ENCODE measurements around the gene EEF1A2. TPM values are rescaled to one million over a fixed set of nuclear protein-coding genes. Genes with fewer than 3 reads are reported as not detected.

Gene EEF1A2
- total and polyA plus RNA-seq, 2 donors (not counting 3 experiments of a cell fraction or from before 2014, with no cell fraction given) = 2.7 to 3.4 TPM

- TF ChIP-seq POLR2AphosphoS5 (IDR thresholded peaks at IDR 0.05; ENCODE audit: insufficient read depth, low read depth, low read length) = no peak
- TF ChIP-seq MYC (IDR thresholded peaks at IDR 0.05; ENCODE audit: low read depth, low read length) = no peak
- DNase-seq (ENCODE audit: low read depth, low spot score) (no peak), FAIRE-seq (no peak)
- Histone ChIP-seq H4K20me1 (replicated peaks; ENCODE audit: control insufficient read depth, extremely low read depth, insufficient read depth, low read length) (no peaks in the 10 kb centered on the region), H2AFZ (ENCODE audit: low read depth, low read length) (no peak overlapping the region), H3K4me2 (ENCODE audit: insufficient read depth, low read length) (no peak overlapping the region), H3K27me3 (ENCODE audit: control insufficient read depth in 2 of 2, insufficient read depth in 2 of 2, low read length in 2 of 2) (no peaks in the 10 kb centered on the region), H3K36me3 (ENCODE audit: control insufficient read depth in 2 of 2, extremely low read depth in 1 of 2, insufficient read depth in 2 of 2, low read length in 2 of 2) (no peaks in the 10 kb centered on the region), H3K4me1 (ENCODE audit: control insufficient read depth, extremely low read depth, insufficient read depth, low read length) (no peaks in the 10 kb centered on the region), H3K9me1 (replicated peaks; ENCODE audit: control insufficient read depth, extremely low read depth, insufficient read depth, low read length) (no peaks in the 10 kb centered on the region), H3K4me3 (replicated peaks in 1 of 3; ENCODE audit: insufficient read depth in 1 of 3, low read depth in 1 of 3, low read length in 3 of 3) (no peak overlapping the region), H3K9ac (replicated peaks; ENCODE audit: extremely low read depth, insufficient read depth, low read length) (no peak overlapping the region), H3K79me2 (ENCODE audit: control insufficient read depth, insufficient read depth, low read length) (no peaks in the 10 kb centered on the region), H3K27ac (ENCODE audit: insufficient read depth, low read depth, low read length) (no peak overlapping the region), H3K9me3 (replicated peaks; ENCODE audit: control insufficient read depth, insufficient read depth, low read length) (no peaks in the 10 kb centered on the region)
- CTCF ChIA-PET = interaction anchor here (0.6 kb wide), 1 partner anchor 123 kb away, joined by 3 read pairs; no protein-coding TSS in a partner anchor
- dilution Hi-C loops (cut with MboI; ENCODE audit: extremely low pct_ligation_motif_present, low sequenced_read_pairs) = no loop called here
- intact Hi-C loops (cut with micrococcal nuclease) = no loop called here
- no TSS peak for BruUV-seq (replicated peaks)
- POLR2A ChIA-PET = interaction anchor here (0.7 kb wide), 1 partner anchor 584 kb away, joined by 6 read pairs; no protein-coding TSS in a partner anchor
Measured at GRCh38 chr20:63501818-63502670, 3.2 kb upstream of the EEF1A2 start.

DNA sequence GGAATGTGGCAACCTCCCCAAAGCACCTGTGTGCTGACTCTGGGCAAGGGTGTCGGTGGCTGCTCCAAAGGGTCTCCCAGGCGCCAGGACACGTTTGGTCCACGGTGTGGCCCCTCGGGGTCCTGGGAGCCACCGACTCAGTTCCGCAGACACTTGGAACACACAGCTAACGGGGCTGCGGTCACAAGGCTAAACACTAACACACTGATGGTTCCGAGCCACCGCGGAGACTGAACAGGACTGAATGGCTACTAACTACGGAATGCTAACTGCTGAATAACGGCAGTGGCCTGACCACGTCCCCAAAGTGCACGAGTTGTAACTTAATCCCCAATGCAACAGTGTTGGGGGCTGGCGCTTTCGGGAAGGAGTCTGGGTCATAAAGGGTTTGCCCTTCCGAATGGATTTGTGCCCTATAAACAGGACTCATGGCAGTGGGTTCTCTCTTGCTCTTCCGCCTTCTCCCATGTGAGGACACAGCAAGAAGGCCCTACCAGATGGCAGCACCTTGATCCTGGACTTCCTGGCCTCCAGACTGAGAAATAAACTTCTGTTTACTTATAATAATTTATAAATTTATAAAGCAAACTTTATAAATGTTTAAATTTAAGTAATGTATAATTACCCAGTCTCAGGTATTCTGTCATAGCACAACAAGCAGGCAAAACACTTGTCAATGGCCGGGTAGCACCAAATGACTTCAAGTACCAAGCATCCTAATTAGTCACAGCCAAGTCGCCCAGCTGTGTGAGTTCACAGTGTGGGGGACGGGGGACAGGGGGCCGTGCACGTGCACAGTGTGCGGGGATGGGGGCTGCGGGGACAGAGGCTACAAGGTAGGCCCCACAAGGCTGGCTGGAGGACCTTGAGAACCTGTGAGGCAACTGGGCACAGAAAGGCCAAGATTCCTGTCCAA lies 2.3 kb upstream of the EEF1A2 start:
- intact Hi-C loops (cut with micrococcal nuclease) = no loop called here
- ChIA-PET CTCF (no interaction called here), POLR2A (no interaction called here)
- DNase-seq (ENCODE audit: low read depth, low spot score) = no peak
- Histone ChIP-seq H3K27ac (ENCODE audit: insufficient read depth, low read depth, low read length) (no peak overlapping the region), H3K79me2 (ENCODE audit: control insufficient read depth, insufficient read depth, low read length) (no peaks in the 10 kb centered on the region), H3K27me3 (ENCODE audit: control insufficient read depth in 2 of 2, insufficient read depth in 2 of 2, low read length in 2 of 2) (no peaks in the 10 kb centered on the region), H3K4me3 (replicated peaks in 1 of 3; ENCODE audit: insufficient read depth in 1 of 3, low read depth in 1 of 3, low read length in 3 of 3) (no peak overlapping the region), H3K9me1 (replicated peaks; ENCODE audit: control insufficient read depth, extremely low read depth, insufficient read depth, low read length) (no peaks in the 10 kb centered on the region), H4K20me1 (replicated peaks; ENCODE audit: control insufficient read depth, extremely low read depth, insufficient read depth, low read length) (no peaks in the 10 kb centered on the region), H3K9ac (replicated peaks; ENCODE audit: extremely low read depth, insufficient read depth, low read length) (no peak overlapping the region), H3K4me2 (ENCODE audit: insufficient read depth, low read length) (no peak overlapping the region), H3K4me1 (ENCODE audit: control insufficient read depth, extremely low read depth, insufficient read depth, low read length) (no peaks in the 10 kb centered on the region), H3K36me3 (ENCODE audit: control insufficient read depth in 2 of 2, extremely low read depth in 1 of 2, insufficient read depth in 2 of 2, low read length in 2 of 2) (no peaks in the 10 kb centered on the region), H2AFZ (ENCODE audit: low read depth, low read length) (no peak overlapping the region), H3K9me3 (replicated peaks; ENCODE audit: control insufficient read depth, insufficient read depth, low read length) (no peaks in the 10 kb centered on the region)
- FAIRE-seq = no peak
- BruUV-seq (replicated peaks) = no TSS peak
- dilution Hi-C loops (cut with MboI; ENCODE audit: extremely low pct_ligation_motif_present, low sequenced_read_pairs) = no loop called here
- TF ChIP-seq, protein P1, sequence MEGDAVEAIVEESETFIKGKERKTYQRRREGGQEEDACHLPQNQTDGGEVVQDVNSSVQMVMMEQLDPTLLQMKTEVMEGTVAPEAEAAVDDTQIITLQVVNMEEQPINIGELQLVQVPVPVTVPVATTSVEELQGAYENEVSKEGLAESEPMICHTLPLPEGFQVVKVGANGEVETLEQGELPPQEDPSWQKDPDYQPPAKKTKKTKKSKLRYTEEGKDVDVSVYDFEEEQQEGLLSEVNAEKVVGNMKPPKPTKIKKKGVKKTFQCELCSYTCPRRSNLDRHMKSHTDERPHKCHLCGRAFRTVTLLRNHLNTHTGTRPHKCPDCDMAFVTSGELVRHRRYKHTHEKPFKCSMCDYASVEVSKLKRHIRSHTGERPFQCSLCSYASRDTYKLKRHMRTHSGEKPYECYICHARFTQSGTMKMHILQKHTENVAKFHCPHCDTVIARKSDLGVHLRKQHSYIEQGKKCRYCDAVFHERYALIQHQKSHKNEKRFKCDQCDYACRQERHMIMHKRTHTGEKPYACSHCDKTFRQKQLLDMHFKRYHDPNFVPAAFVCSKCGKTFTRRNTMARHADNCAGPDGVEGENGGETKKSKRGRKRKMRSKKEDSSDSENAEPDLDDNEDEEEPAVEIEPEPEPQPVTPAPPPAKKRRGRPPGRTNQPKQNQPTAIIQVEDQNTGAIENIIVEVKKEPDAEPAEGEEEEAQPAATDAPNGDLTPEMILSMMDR (IDR thresholded peaks at IDR 0.05; ENCODE audit: extremely low read depth in 1 of 2, insufficient read depth in 1 of 2, low read depth in 1 of 2, low read length in 2 of 2) = no peak
- TF ChIP-seq EZH2 (IDR thresholded peaks at IDR 0.05; ENCODE audit: borderline replicate concordance, low read depth, low read length, severe bottlenecking) (no peak), JUN (IDR thresholded peaks at IDR 0.05; ENCODE audit: borderline replicate concordance, insufficient read depth, insufficient read length, low read depth) (no peak), MAX (IDR thresholded peaks at IDR 0.05; ENCODE audit: insufficient read depth, insufficient read length) (no peak), FOS (IDR thresholded peaks at IDR 0.05; ENCODE audit: borderline replicate concordance, insufficient read depth, low read length) (no peak), POLR2AphosphoS5 (IDR thresholded peaks at IDR 0.05; ENCODE audit: insufficient read depth, low read depth, low read length) (no peak), POLR2A (IDR thresholded peaks at IDR 0.05; ENCODE audit: low read depth, low read length) (no peak), GATA2 (IDR thresholded peaks at IDR 0.05; ENCODE audit: insufficient read depth, insufficient read length, low read depth, low read length) (no peak), MYC (IDR thresholded peaks at IDR 0.05; ENCODE audit: low read depth, low read length) (no peak)

Data from endothelial cell of umbilical vein (primary cell).